Measurements from ENCODE around the gene GYG1. TPM values are rescaled to one million over a fixed set of nuclear protein-coding genes. Genes with fewer than 3 reads are reported as not detected.
A peak's percentile ranks its signal among the peaks of the same experiment; 100 is the strongest.

Gene GYG1
- total and polyA plus RNA-seq, 2 of the 4 experiments (the other 2 are of a cell fraction) = 48.4 to 90.3 TPM

- Histone ChIP-seq H3K56ac (ENCODE audit: extremely low read depth, insufficient read depth, low read length) (no peak overlapping the region), H3K27ac (ENCODE audit: insufficient read depth, low read length) (no peak overlapping the region), H3K4me3 (ENCODE audit: insufficient read depth, low read depth, low read length) (peak overlapping the region; percentile 63), H2BK15ac (ENCODE audit: low read depth, low read length) (peak overlapping the region; percentile 42; the same call in 2 of the 3 replicates), H4K20me1 (ENCODE audit: insufficient read depth, low read length) (0 out of 2 replicates have a peak, but pooled peaks cover 8% of the 10 kb centered on the region), H3K18ac (ENCODE audit: low read depth, low read length) (peak overlapping the region; percentile 20; the same call in 1 of the 2 replicates), H2AK5ac (ENCODE audit: low read depth, low read length) (peak overlapping the region; percentile 53; the same call in 1 of the 2 replicates), H4K5ac (ENCODE audit: low read depth, low read length) (no peak overlapping the region; the same call in 1 of the 2 replicates), H2BK5ac (ENCODE audit: low read depth, low read length, poor library complexity, severe bottlenecking) (peak overlapping the region; percentile 47), H3K27me3 (ENCODE audit: control insufficient read depth, insufficient read depth, low read length) (no peaks in the 10 kb centered on the region), H3K79me1 (ENCODE audit: low read depth in 1 of 2, low read length in 2 of 2) (peaks cover 23 to 45% of the 10 kb centered on the region in 2 experiments), H4K8ac (ENCODE audit: low read depth in 2 of 2, low read length in 2 of 2) (peak overlapping the region; percentile 10 to 30; a peak in 1 of 4 replicates), H3K9me1 (ENCODE audit: insufficient read depth, low read length) (peaks cover 17% of the 10 kb centered on the region), H3K9me3 (ENCODE audit: control insufficient read depth, insufficient read depth, low read length) (no peaks in the 10 kb centered on the region), H3K36me3 (ENCODE audit: control insufficient read depth, insufficient read depth, low read length) (peaks cover 14% of the 10 kb centered on the region), H4K91ac (ENCODE audit: insufficient read depth, low read depth, low read length) (peak overlapping the region; percentile 16; the same call in 1 of the 2 replicates), H3K4me2 (ENCODE audit: low read depth, low read length) (peak overlapping the region; percentile 96), H3K14ac (replicated peaks; ENCODE audit: low read depth, low read length) (peak overlapping the region; percentile 33; the same call in 1 of the 2 replicates), H2BK120ac (ENCODE audit: low read depth, low read length) (no peak overlapping the region), H2AK9ac (replicated peaks; ENCODE audit: low read depth, low read length, poor library complexity) (peak overlapping the region; percentile 87), H3K4me1 (ENCODE audit: control insufficient read depth, insufficient read depth, low read length) (peaks cover 15% of the 10 kb centered on the region), H2BK20ac (ENCODE audit: low read depth, low read length) (no peak overlapping the region; the same call in 1 of the 2 replicates), H3K4ac (ENCODE audit: low read depth, low read length) (peak overlapping the region; percentile 54), H3K9ac (ENCODE audit: low read depth, low read length) (peak overlapping the region; percentile 59), H3K23ac (ENCODE audit: low read depth, low read length) (peak overlapping the region; percentile 93), H2AFZ (replicated peaks; ENCODE audit: low read length, poor library complexity) (peak overlapping the region; percentile 26)
- intact Hi-C loops (cut with micrococcal nuclease) (loop anchor here (5.0 kb wide), 1 partner anchor 40 kb away; no protein-coding TSS in a partner anchor), in situ Hi-C loops (cut with MboI; ENCODE audit: low sequenced_read_pairs) (no loop called here), dilution Hi-C loops (cut with HindIII; ENCODE audit: low sequenced_read_pairs, unreplicated experiment) (no loop called here)
- no peak for TF ChIP-seq RAD21 (IDR thresholded peaks at IDR 0.05; ENCODE audit: low read length)
- TF ChIP-seq CTCF (conservative IDR thresholded peaks at IDR 0.05; ENCODE audit: low read depth, low read length) = no peak
- TF ChIP-seq MAZ (IDR thresholded peaks at IDR 0.05; ENCODE audit: borderline replicate concordance, low read depth, low read length) = no peak
- TF ChIP-seq MAFK (IDR thresholded peaks at IDR 0.05; ENCODE audit: low read depth, low read length) = no peak
- no peak for TF ChIP-seq CEBPB (IDR thresholded peaks at IDR 0.05; ENCODE audit: low read depth, low read length)
- no peak for TF ChIP-seq SMC3 (IDR thresholded peaks at IDR 0.05; ENCODE audit: low read depth, low read length)
- CTCF ChIA-PET = interaction anchor here (1.0 kb wide), 1 partner anchor 8 kb away, joined by 3 read pairs; no protein-coding TSS in a partner anchor
- ATAC-seq (ENCODE audit: low read depth) = no peak
- WGBS, 2 experiments (ENCODE audit: extremely low coverage in 2 of 2, insufficient read length in 1 of 2) = 40% methylated on average over 1 of the region's 10 CpGs; no CpG with 5 or more reads in 1 of the 2 experiments
- TSS peak; percentile 51 for BruUV-seq (replicated peaks)
- POLR2A ChIA-PET (ENCODE audit: unreplicated experiment) = no interaction called here
- DNase-seq = no peak
Measured at GRCh38 chr3:148992635-148993255, 1.4 kb downstream of the GYG1 start.
